Upper lobe of left lung (tissue), 4 donors: ENCODE results near the gene CCDC200.

Source experiments
- POLR2A ChIP-seq, 4 donors: fragments of 450-650 bp; IDR thresholded peaks; one replicate each; pipeline ENCODE4 v1.5.1; 2016 to 2017; ENCODE audit warnings: antibody characterized with exemption in 4 of 4, mild to moderate bottlenecking in 2 of 4
- POLR2AphosphoS5 ChIP-seq, 2 donors: sonication (generic); formaldehyde crosslinking; IDR thresholded peaks; one replicate each; pipeline ENCODE4 v1.5.1; 2017; ENCODE audit warnings: antibody characterized with exemption in 2 of 2
- TF ChIP-seq, protein P1 (sequence below), 6 experiments: fragments of 450-650 bp in 4 of 6; fragments of 200-600 bp in 2 of 6; sonication (generic) in 2 of 6; IDR thresholded peaks; one replicate each; pipeline ENCODE4 v1.5.1; 2016 to 2019; ENCODE audit warnings: antibody characterized with exemption in 6 of 6

DNA sequence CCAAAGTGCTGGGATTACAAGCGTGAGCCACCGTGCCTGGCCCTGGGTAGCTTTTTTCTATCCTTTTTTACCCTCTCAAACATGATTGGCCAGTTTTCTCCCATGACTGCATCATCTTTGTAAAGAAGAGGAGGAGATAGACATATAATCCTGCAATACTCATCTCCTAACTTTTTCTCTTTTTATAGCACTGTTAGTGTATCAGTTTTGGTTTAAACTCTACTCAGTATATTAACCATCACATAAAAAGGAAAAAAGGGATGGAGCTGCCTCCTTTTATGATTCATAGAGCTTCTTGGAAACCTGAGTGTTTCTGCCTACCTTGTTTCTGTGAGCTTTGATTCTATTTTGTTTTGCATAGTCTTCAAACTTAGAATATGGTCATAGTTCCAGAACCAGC, 28.8 kb downstream of the CCDC200 start:
- TF ChIP-seq POLR2AphosphoS5 (IDR thresholded peaks at IDR 0.05) = no peak
- TF ChIP-seq POLR2A (IDR thresholded peaks at IDR 0.05) = no peak
- TF ChIP-seq, protein P1, sequence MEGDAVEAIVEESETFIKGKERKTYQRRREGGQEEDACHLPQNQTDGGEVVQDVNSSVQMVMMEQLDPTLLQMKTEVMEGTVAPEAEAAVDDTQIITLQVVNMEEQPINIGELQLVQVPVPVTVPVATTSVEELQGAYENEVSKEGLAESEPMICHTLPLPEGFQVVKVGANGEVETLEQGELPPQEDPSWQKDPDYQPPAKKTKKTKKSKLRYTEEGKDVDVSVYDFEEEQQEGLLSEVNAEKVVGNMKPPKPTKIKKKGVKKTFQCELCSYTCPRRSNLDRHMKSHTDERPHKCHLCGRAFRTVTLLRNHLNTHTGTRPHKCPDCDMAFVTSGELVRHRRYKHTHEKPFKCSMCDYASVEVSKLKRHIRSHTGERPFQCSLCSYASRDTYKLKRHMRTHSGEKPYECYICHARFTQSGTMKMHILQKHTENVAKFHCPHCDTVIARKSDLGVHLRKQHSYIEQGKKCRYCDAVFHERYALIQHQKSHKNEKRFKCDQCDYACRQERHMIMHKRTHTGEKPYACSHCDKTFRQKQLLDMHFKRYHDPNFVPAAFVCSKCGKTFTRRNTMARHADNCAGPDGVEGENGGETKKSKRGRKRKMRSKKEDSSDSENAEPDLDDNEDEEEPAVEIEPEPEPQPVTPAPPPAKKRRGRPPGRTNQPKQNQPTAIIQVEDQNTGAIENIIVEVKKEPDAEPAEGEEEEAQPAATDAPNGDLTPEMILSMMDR (IDR thresholded peaks at IDR 0.05) = no peak
